Esophagus mucosa (tissue), 1 donor: ENCODE data around the gene CFAP74. TPM values are rescaled to one million over a fixed set of nuclear protein-coding genes. Genes with fewer than 3 reads are reported as not detected.

ENCODE experiments used
- ATAC-seq: fragments of 200-7000 bp; cut with Tn5 transposase; one replicate; pipeline ENCODE4 v1.9.1; 2020
- total RNA-seq: library from RNA; stranded (reverse); gene quantifications from one replicate; pipeline ENCODE4 v1.2.4, GENCODE V29; 2023
- donor health status: DM: yes; HTN: yes; CAD: no.

The CFAP74 gene
- total RNA-seq, 1 donor from 2014 or later = not detected

- ATAC-seq = no peak
Measured at GRCh38 chr1:1926886-1927660, 76.5 kb downstream of the CFAP74 start.

- no peak for ATAC-seq
Measured at GRCh38 chr1:1926346-1926811, 77.2 kb downstream of the CFAP74 start.

- no peak for ATAC-seq
Measured at GRCh38 chr1:1925437-1926345, 77.9 kb downstream of the CFAP74 start.

GRCh38 chr1:1924849-1925248 lies 78.7 kb downstream of the CFAP74 start:
- no peak for ATAC-seq

- ATAC-seq = no peak
Measured at GRCh38 chr1:1924386-1924785, 79.2 kb downstream of the CFAP74 start.

GRCh38 chr1:1922956-1923833 lies 80.4 kb downstream of the CFAP74 start:
- no peak for ATAC-seq

GRCh38 chr1:1922702-1922955 lies 81.0 kb downstream of the CFAP74 start:
- no peak for ATAC-seq

- no peak for ATAC-seq
Measured at GRCh38 chr1:1921901-1922701, 81.5 kb downstream of the CFAP74 start.

- ATAC-seq = no peak
Measured at GRCh38 chr1:1921459-1921862, 82.1 kb downstream of the CFAP74 start.

GRCh38 chr1:1920608-1921458 lies 82.8 kb downstream of the CFAP74 start:
- ATAC-seq = no peak

GRCh38 chr1:1920057-1920607 lies 83.5 kb downstream of the CFAP74 start:
- ATAC-seq = peak; percentile 0

- ATAC-seq = peak; percentile 88
Measured at GRCh38 chr1:1919304-1920056, 84.1 kb downstream of the CFAP74 start.

- ATAC-seq = peak; percentile 12
Measured at GRCh38 chr1:1918901-1919303, 84.7 kb downstream of the CFAP74 start, which contains the start of gene TMEM52. TMEM52 (minus strand) TSS chr1:1919279; CDS start chr1:1919265, 14 bp downstream.

GRCh38 chr1:1917995-1918900 lies 85.3 kb downstream of the CFAP74 start:
- ATAC-seq = no peak

- ATAC-seq = no peak
Measured at GRCh38 chr1:1917304-1917976, 86.1 kb downstream of the CFAP74 start.

GRCh38 chr1:1916851-1917251 lies 86.7 kb downstream of the CFAP74 start:
- ATAC-seq = no peak

- no peak for ATAC-seq
Measured at GRCh38 chr1:1915911-1916840, 87.4 kb downstream of the CFAP74 start.
